HG02981 (cell line): ENCODE results near the gene MARF1.
A peak's percentile ranks its signal among the peaks of the same experiment; 100 is the strongest.
"Not testable (repeated sequence)": the region's sequence is repeated elsewhere in the genome, so short reads cannot be mapped to it uniquely, and the experiment has no call there.

Source experiments
- ATAC-seq: cut with Tn5 transposase; IDR thresholded peaks from one replicate; pipeline ENCODE4 v1.9.1; 2021; ENCODE audit warnings: mild to moderate bottlenecking, moderate library complexity; ENCODE audit not compliant: unreplicated experiment

Gene MARF1

DNA sequence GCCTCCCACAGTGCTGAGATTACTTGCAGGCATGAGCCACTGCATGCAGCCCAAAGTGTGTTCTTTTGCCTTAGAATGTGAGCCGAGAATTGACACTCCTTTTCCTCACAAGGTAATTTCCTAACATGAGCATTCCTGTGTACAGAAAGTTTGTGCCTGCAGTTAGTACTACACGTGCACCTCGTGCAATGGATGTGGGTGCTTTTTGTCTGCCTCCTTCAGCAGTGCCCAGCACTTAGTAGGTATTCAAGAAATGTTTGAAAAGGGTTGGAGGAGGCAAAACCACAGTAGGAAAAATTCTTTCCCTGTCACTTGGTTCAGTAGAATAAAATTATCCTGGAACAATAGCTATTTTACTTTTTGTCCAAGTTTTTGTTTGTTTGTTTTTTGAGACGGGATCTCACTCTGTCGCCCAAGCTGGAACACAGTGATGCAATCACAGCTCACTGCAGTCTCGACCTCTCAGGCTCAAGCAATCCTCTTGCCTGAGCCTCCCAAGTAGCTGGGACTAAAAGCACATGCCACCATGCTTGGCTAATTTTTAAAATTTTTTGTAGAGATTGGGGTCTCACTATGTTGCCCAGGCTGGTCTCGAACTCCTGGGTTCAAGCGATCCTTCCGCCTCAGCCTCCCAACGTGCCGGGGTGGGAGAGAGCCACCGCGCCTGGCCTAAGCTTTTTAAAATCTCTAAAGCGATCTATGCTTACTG, 9.5 kb upstream of the MARF1 start:
- ATAC-seq = no peak

DNA sequence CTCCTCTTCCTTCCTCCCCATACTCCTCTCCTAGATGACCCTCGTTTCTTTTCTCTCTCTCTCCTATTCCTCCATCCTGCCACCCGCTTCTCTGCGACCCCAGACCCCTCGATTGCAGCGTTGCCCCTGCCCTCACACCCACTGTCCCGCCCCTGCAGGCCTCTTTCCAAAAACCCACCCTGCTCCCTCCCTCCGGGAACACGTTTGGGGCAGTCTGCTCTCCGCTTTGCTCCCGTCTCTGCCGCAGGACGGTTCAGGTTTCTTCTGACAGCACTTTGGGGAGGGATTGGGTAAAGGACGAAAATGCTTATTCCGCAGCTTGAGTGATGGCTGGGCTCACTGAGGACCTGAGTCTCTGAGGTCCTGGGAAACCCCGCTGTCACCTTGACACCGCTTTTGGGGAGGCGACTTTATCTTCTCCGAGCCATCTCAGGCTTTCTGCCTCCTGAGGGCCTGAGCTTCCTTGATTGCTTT, 7.8 kb upstream of the MARF1 start:
- ATAC-seq = no peak

DNA sequence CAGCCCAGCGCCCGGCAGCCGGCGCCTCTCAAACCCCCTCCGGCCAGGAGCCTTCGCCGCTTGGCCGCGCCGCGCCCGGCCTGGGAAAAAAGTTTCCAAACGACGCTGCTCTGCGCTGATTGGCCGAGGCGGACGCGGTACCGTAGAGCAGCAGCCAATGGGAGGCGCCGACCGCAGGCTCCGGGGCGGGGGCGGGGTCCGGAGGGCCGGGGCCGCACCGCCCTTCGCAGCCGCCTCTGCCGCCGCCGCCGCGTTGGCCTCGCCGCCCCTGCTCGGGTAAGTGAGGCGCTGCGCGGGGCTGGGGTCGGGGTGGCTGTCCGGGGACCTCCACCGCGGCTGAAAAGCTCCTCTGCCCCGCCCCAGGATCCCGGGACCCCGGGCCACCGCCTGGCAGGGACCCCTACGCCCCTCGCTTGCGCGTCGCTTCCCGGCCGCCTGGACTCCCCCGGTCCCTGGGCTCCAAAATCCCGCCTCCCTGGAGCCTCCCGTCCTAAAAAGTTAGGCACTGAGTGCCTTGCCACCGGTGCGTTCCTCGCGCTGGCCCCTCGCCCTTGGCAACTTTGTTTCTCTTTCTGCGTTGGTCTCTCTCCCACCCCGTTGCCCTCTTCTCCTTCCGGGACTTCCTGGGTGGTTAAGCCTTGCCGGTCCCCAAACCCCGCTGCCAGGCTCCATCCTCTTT, 7.2 kb upstream of the MARF1 start, which contains the start of gene NDE1:
Gene NDE1 (plus strand): TSS at position 227 of the 679 bp plus-strand sequence. CDS start 14,534 bp downstream, outside the sequence.
- peak; percentile 84 for ATAC-seq

DNA sequence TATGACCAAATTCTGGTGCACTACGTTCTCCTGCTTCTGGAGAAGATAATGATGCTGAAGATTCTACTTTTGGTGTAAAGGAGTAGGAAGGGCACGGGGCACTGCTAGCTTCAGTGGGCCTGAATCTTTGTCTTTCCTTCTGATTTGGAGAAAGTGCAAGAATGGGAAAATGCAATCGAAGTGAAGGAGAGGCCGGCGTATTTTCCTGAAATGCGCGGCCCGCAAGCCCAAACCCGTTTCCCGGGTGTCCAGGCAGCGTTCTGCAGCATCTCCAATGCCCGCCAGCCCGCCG, 6.7 kb upstream of the MARF1 start:
- no peak for ATAC-seq

DNA sequence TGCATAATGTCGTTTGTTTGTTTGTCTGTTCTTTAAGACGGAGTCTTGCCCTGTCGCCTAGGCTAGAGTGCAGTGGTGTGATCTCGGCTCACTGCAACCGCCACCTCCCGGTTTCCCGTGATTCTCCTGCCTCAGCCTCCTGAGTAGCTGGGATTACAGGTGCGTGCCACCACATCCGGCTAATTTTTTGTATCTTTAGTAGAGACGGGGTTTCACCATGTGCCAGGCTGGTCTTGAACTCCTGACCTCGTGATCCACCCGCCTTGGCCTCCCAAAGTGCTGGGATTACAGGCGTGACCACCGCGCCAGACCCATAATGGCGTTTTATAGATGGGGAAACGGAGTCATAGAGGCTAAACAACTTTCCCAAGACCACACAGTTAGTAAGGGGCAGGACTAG, 6.4 kb upstream of the MARF1 start:
- ATAC-seq = not testable (repeated sequence)

DNA sequence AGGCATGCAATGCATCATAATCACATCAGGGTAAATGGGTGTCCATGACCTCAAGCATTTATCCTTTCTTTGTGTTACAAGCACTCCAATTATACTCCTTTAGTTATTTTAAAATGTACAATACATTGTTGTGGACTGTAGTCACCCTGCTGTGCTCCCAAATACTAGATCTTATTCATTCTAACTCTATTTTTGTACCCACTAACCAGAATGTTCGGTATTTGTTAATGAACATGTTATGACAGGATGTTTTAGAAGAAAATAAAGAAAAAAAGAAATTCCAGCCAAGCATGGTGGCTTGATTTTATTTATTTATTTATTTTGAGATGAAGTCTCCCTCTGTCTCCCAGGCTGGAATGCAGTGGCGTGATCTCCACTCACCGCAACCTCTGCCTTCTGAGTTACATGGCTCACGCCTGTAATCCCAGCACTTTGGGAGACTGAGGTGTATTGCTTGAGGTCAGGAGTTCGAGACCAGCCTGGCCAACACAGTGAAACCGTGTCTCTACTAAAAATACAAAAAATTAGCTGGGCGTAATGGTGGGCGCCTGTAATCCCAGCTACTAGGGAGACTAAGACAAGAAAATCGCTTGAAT, 5.3 kb upstream of the MARF1 start:
- ATAC-seq = no peak

DNA sequence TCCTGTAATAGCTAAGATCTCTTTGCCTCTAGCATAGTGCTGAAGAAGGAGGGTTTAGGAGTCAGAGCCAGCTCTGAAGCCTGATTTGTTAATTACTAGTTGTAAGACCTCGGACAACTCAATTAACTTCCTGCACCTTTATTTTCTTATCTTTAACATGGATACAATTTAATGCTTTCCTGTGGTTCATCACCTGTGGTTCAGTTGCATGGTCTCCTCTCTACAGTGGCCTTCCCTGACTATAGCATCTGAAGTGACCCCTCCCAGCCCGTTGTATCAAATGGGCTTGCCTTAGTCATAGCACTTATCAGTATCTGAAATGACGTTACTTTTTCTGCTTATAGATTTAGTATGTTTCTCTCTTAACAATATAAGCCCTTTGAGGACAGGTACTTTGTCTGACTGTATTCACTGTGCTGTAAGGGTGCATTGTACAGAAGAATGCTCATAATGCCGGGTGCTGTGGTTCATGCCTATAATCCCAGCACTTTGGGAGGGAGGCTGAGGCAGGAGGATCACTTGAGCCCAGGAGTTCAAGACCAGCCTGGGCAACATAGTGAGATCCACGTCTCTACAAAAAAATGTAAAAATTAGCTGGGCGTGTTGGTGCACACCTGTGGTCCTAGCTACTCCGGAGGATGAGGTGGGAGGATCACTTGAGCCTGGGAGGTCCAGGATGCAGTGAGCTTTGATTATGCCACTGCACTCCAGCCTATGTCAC, 4.5 kb upstream of the MARF1 start:
- ATAC-seq = no peak

DNA sequence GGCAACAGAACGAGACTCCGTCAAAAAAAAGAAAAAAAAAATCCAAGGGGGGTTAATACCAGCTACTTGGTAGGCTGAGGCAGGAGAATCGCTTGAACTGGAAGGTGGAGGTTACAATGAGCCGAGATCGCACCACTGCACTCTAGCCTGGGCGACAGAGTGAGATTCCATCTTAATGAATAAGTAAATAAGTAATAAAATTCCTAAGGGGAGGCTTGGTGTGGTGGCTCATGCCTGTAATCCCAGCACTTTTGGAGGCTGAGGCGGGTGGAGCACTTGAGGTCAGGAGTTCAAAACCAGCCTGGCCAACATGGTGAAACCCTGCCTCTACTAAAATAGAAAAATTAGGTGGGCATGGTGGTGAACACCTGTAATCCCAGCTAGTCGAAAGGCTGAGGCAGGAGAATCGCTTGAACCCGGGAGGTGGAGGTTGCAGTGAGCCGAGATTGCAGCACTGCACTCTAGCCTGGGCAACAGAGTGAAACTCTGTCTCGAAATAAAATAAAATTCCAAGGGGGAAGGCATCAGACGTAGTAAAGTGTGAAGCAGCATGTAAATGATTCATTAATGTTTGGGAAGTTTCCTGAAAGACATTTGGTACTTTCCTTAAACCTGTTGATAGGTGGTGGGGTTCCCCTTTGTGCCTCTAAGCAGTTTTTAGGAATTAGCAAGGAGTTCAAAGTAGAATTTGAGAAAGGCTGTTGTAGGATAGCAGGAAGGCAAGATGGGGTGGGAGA, 3.8 kb upstream of the MARF1 start:
- ATAC-seq = not testable (repeated sequence)

DNA sequence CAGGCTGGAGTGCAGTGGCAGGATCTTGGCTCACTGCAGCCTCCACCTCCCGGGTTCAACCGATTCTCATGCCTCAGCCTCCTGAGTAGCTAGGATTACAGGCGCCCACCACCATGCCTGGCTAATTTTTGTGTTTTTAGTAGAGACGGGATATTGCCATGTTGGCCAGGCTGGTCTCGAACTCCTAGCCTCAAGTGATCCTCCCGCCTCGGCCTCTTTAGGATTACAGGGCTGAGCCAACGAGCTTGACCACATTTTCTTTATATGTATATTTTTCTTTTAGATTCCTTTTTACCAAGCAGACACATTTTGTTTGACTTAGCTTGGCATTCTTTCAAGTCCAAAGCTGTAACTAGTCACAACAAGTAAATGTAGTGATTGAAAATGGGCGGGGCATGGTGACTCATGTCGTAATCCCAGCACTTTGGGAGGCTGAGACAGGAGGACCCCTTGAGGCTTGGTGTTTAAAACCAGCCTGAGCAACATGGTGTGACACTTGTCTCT, 2.1 kb upstream of the MARF1 start:
- not testable (repeated sequence) for ATAC-seq

DNA sequence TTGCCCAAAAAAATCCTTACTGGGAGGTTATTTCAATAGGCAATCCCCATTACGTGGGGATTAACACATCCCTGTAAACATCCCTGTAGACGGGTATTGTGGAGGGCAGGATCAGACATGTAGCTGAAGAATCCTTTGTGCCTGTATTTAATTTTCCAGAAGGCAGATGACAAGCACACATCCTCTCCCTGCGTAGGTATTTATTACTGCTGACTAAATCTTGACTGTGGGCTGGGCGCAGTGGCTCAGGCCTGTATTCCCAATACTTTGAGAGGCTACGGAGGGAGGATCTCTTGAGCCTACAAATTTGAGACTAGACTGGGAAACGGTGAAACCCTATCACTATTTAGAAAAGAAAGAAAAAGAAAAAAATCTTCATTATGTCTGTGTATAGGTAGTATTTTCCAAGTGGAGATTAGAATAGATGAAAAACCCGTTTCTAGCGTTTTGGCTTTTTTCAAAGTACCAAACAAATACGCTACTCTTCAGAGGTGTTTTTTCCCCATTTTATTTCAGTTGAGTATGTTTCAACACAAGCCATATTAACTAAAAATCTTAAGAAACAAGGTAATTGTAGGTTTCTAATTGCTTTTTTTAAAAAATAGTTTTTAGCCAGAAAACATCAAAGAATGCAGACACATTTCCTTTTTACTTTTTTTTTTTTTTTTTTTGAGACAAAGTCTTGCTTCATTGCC, 1.5 kb upstream of the MARF1 start:
- no peak for ATAC-seq

DNA sequence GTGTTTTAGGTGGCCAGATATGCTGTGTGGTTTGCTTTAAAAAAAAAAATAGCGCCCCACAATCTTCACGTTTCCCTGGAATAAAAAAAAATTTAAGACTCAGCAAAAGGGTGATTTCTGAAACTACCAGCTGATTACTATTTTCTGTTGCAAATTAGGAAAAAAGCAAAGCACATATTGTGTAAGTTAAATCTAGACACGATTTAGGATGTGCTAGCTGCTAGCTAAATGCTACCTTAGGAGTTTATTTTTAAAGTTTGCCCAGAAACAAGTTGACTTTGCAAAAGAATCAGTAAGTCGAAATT, 944 bp upstream of the MARF1 start:
- no peak for ATAC-seq

DNA sequence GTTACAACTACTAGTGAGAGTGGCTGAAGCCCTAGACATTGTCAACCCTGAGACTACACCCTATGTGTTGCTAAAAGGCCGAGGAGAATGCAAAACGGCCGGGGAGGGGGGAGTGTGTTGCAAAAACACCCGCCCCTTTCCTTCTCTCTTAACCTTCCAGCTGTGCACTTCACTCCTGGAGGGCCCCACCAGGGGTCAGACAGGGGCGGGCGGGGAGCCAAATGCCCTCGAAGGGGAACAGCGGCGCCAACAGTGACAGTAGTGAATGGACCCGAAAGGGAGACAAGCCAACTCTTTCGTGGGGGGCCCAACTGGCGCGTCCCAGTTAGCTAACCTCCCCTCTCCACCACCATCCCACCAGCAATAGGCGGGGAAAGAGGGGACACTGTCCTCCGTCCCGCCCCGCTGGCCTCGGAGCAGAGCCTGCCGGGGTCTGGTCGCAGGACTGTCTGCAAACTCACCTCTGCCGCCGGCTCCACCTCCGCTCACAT, 352 bp downstream of the MARF1 start:
- peak; percentile 56 for ATAC-seq

DNA sequence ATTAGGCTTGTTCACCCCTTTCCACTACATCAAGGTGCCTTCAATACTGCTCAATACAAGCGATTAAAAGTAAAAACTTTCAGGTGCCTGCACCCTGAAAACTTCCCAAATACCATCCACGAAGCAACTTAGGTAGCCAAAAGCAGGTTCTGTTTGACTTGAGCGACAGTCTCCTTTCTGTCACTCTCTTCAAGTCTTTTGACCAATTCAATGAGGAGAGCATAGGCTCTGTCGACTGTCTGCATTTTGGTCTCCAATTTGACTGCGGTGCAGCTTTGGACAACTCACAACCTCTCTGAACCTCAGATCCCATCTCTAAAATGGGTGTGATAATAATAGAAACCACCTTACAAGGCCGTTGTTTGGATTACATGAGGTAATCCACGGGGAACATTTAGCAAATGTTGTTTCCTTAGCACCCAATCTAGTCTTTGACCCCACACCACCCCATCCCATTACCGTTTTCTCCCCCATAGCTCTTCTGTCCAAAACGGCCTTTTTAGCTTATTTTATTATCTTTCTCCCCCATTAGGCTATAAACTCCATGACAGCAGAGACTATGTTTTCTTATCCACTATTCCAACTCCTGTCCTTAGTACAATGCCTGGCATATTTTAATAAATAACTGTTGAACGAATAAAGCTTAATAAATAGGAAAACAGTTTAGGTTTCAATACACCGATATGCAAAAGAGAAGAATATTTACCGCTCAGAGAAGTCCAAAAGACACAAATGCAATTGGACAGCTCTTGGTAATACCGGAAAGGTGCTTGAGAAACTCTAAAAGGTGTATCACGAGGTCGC, 999 bp downstream of the MARF1 start:
- ATAC-seq = no peak

DNA sequence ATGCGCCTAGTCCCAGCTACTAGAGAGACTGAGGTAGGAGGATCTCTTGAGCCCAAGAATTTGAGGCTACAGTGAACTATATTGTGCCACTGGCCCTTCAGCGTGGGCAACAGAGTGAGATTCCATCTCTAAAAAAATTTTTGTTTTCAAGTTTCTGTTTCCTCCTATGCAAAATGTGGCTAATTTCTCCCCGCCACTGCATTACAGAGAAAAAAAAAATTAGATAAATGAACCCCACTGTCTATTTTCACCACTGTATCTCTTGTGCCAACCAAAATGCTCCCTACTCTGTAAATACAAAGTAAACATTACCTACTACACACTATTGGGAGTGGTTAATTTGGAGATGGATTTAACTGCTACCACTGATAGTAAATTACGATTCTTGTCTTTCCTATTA, 2.0 kb downstream of the MARF1 start:
- ATAC-seq = no peak

DNA sequence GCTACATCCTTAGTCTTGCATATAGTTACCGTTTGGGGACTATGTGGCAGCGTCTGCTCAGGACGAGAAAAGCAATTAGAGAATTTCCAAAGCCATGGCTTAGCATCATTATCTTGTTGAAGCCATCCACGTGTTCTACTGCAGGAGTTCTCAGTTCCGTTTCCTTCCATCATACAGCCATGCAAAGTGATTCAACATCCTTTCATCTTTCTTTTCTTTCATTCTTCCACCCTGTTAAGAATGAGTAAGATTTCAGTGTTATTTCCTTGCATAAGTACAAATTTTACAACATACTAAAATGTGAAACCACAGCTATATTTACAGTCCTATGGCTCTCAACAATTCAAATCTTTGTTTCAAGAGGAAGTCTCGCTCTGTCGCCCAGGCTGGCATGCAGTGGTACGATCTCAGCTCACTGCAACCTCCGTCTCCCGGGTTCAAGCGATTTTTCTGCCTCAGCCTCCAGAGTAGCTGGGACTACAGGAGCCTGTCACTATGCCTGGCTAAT, 3.8 kb downstream of the MARF1 start:
- ATAC-seq = no peak

DNA sequence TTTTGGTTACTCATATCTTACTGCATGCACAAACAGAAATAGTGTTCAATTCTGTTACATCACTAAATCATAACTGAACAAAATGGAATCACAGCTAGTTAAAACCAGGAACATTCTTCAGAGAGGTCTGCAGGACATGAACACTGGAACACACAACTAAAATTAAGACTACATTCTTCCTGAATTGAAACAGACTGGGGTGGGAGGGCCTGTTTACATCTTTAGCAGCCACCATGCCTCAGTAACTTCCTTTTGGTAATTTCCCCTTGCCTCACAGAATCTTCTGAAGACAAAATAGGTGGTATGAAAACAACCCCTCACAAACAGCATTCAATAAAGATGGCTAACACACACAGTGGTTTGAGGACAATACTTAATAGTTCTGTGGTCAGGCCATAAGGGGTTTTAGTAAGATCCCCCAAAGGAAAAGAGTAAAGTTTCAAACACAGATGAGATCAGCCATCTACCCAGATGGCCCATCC, 6.5 kb downstream of the MARF1 start:
- ATAC-seq = peak; percentile 50

DNA sequence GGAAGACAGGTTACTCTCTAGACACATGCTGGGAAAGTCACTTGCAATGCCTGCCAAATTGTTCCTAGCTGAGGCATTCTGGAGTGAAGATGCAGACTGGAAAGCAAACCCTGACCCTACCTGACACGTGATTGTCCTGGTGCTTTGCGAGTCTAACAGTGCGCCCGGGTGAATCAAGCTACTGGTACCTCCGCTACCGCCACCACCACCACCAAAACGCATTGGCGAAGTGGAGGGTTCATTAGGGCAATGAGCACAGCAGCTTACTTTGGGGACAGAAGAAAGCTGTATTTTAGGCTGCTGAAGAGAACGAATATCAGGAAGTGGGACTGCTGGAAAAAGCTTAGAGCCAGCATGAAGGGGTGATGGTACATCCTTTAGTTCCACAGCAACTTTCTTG, 7.0 kb downstream of the MARF1 start:
- ATAC-seq = no peak

DNA sequence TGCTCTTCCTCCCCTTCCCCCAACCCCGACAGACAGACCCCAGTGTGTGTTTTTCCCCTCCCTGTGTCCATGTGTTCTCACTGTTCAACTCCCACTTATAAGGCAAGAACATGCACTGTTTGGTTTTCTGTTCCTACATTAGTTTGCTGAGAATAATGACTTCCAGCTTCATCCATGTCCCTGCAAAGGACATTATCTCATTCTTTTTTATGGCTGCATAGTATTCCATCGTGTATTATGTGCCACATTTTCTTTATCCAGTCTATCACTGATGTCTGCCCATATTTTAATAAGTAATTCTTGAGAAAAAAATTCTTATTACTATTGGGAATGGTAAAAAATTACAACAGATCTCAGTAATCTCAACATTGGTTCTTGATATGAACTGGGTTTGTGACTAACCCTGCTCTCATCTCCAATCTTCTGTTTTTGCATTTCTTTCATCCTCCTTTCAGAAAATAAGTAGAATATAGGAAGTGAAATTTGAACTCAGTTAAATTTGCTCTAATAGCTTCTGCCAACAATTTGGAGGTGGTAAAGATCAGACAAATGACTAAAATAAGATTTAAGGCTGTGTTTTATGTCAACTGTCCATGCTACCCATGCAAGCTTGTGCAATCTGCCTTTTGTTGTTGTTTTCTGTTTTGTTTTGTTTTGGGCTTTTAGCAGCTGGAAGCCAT, 11.1 kb downstream of the MARF1 start:
- ATAC-seq = no peak
